Stimulated activated CD8-positive, alpha-beta memory T cell treated with anti-CD3 and anti-CD28 coated beads, Interleukin-15, amount 100 ng/mL, for 48 hours (primary cell): ENCODE results near the gene ADGRB2.

Experiments used
- DNase-seq, 2 donors: peaks; one replicate each; pipeline ENCODE4 v3.0.0-alpha.2; 2020; ENCODE audit warnings: low read depth in 2 of 2

ADGRB2 gene

DNA sequence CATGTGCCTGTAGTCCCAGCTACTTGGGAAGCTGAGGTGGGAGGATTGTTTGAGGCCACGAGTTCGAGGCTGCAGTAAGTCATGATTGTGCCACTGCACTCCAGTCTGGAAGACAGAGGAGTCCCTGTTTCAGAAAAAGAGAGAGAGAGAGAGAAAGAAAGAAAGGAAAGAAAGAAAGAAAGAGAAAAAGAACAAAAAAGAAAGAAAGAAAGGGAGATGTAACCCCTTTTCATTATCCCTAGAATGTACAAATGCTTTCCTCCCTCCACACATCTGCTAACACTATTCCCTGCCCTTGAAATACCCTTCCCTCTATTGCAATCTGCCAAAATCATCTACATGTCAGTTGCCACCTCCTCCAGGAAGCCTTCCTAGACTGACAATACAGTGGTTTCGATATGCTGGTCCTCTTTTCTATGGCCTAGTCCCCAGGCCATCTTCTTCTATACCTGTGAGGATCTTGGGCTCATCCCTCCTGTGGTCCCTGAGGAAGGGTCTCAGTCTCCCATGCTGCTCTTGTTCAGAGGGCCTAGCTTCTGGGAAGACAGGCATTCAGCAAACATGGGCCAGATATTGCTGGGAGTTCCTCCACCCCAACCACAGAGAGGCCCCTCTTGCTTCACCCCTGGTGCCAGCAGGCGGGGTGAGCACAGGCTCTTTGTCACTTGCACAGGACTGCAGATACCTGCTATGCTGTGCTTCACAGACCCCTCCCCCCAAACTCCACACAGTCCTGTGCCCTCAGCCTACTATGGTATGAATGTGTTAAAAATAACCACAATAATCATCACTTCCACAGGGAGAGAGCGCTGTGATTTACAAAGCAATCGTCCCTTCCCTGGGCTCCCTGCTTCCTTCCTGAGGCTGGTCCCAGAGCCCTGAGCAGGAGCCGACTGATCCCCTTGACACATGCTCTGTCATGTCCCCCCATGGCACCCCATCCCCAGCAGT is 14.1 kb downstream of the ADGRB2 start:
- no peak for DNase-seq

DNA sequence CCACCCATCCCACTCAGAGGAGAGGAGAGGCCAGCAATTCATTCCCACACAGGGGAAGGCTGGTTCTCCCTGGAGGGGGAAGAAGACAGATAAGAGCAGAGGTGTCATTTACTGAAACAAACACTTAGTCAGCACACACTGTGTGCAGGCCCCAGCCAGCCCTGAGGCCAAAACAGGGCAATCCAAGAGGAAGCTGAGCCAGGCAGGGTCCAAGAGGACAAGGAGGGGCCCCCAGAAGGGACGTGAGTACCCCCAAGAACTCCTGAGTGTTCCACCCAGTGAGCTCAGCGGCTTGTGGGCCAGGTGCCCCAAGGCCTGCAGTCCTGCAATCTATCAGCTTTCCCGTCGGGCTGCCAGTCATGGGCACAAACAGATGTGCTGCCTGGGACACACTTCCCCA is 15.8 kb downstream of the ADGRB2 start:
- DNase-seq = no peak

DNA sequence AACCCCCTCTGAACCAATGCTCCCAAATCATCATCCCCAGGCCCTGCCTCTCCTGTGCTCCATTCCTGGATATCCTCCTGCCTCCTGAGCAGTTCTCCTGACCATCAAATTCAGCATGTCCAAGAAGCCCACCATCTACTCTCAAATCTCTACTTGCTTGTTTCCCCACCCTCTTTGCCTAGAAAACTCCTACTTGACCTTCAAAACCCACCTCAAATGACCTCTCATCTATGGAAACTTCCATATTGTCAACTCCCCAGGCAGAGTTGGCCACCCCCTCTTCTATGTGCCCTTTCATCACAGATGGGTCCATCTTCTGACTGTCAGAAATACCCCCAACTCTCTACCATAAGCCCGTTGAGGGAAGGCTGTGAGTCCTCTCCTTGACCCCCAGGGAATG is 16.8 kb downstream of the ADGRB2 start:
- DNase-seq = no peak

DNA sequence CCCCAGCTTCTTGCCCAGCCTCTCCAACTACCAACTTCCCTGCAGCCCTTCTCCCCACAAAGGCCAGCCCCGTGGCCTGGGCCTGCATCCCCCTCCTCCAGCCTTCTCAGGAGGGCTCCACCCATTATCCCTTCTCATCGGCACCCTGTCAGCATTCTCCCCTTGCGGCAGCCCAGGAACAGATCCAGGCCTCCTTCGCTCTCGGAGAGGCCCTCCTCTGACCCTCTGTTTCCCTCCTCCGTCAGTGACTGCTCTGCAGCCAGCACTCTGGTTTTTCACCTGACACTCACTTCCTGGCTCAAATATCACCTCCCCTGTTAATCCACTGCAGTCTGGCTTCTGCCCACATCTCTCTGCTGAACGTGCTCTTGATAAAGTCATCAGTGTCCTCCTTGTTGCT is 17.5 kb downstream of the ADGRB2 start:
- no peak for DNase-seq

DNA sequence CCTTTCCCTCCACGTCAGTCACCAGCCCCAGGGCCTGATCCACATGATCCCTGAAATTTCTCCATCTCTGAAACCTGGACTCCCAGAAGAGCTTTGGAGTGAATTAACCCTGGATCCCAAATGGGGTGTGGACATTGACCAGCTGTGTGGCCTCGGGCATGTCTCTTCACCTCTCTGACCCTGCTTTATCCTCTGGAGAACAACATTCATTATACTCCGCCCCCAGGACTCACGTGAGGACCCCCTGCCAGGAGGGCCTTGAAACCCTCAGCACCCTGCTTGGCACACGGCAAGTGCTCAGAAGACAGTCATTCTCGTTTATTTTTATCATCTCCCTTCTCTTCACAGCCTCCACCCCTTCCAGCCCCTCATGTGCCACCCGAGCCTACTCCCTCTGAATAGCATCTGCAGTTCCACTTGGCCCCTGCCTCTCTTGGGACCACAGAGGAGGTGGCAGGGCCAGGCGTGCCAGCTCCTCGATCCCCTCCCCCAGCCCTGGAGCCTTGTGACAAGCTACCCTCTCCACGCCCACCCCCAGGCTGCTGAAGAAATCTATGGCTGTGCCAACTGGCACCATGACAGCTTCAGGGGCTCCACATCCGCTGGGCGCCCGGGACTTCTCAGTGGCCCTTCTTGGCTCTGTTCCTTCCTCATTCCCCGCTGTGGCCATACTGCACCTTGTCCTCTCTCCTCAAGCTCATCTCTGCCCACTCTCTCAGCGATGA is 18.0 kb downstream of the ADGRB2 start:
- DNase-seq = no peak

DNA sequence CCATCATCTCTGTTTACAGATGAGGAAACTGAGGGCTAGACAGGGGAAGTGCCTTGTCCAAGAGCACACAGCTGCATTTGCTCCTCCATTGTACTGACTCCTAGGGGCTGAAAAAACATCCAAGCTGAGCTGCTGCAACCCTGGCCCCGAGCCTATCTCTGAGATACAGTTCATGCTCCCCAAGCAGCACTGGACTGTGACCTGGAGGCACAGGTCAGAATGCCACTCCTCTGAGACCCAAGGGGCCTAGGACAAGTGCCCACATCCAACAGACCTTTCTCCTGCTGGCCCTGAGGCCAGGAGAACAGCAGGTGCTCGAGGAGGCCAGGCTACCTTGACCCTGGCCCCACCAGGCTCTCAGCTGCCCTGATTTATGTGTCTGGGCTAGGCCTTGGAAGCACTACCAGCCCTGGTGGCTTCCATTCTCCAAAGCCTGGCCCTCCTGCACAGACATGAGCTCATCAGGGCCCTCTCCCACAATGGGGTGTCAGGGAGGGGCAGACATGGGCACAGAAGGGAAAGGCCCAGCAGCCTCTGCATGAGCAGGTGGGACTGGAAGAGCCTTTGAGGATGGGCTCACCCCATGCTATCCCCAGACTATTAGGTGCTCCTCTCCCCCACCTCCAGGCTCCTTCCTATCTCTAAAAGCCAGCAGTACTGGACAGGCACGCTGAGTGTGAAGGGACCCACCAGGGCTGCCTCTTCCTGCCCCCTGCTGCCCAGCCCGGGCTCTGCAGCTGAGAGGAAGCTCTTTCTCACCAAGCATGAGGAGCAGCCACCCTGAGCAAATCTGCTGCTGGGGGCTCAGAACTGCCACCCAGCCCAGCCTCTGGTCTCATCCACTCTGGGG is 18.8 kb downstream of the ADGRB2 start:
- DNase-seq = peak in 1 of 2 donors; percentile 36

DNA sequence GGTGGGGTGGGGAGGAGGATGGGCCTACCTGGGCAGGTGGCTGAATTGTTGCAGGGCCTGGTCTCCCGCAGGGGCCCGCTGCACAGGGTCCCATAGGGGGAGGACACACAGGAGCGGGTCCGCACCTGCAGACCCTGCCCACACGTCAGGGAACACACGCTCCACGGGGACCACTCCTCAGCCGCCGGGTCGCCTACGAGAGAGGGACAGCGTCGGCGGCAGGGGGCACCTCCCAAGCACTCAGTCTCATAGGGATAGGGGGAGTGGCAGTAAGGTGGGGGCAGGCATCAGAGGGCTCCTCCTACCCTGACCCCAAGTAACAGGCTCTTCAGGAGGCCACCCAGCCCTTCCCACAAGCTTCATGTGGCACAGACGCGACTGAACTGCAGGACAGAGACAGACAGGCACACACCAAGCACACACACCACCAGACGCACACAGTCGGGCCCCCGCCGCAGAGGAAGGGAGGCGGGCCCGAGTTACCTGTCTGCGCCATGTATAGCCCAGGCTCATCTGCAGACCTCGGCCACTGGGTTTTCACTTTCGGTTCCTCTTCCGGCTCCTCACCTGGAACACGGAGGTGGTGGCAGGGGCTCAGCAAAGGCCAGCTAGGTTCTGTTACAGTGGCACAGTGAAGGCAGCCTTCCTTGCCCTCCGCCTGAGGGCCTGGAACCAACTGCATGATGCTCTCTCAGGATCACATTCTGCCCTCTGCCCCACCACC is 19.8 kb downstream of the ADGRB2 start:
- no peak for DNase-seq

DNA sequence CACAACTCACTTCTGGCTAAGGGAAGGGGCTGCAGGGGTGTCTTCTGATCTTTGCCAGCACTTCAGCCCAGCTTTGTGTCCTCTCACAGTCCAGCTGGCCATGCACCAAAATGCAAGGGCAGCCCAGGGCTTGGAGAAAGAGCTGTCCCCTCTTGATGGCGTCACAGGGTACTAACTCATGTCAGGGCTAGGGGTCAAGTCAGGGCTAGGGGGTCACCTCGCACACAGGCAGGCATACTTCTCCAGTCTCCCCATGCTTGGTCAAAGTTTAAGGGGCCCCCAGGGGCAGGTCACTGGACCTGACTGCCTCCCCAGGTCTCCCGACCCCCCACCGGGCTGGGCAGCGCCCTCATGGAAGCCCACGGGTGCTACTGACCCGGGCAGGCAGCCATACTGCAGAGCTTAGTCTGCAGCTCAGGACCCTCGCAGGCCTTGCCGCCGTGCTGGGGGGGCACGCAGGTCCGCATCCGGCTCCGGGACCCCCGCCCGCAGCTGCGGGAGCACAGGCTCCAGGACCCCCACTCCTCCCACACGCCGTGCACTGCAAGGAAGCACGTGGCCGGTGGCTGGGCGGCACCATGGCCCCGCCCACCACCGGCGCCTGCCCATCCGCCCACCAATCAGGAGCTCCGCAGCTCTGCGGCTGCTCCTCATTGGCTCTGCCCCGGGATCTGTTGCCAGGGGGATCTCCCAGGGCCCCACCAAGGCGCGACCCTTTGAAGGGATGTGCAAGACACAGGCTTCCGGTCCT is 21.5 kb downstream of the ADGRB2 start:
- no peak for DNase-seq

DNA sequence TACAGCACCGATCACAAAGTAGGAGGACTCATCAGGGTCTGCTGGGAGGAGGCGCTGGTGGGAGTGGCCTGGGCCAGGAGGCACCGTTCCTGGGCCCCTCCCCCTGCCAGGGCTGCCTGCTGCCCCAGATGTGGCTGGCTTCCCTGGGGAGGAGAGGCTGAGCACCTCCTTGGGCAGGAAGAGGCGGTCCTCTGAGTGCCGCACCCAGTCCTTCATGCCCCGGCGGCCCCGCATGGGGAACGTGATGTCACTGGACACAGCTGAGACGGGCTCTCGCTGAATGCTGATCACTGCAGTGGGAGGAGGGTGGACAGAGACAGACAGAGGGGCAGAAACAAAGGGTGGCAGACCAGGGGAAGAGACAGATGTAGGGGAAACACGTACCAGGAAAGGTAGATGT is 24.8 kb downstream of the ADGRB2 start:
- no peak for DNase-seq

DNA sequence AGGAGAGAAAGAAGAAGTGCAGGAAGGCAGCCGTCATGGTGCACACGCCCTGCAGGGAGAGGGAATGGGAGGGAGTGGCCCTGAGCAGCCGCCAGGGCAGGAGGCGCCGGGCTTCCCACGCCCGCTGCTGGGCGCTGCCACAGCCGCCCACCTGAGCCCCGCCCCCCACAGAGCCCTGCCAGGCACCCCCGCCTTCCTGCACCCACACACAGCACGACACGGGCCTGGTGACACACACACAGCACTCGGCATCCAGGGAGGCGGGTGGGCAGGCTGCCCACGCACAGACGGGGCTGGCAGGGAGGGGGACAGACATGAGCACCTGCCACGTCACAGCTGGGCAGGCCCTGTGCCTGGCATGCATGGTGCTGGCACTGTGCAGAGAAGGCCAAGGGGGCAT is 27.5 kb downstream of the ADGRB2 start:
- no peak for DNase-seq

DNA sequence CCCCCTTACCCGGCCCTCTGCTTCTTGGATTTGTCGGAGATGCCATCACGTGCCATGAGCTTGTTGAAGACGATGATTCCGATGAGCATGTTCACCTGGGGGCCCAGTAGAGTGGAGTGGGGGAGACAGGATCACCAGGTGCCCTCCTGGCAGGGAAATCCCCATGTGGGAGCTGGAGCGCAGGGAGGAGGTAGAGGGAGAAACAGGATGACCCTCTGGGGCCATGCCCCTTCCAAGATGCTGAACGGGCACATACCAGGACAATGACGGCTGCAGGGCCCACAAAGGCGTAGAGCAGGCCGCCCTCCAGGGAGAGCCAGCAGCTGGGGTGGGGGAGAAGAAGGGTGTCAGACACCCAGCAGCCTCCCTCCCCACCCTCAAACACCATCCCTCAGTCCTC is 28.6 kb downstream of the ADGRB2 start:
- DNase-seq = no peak

DNA sequence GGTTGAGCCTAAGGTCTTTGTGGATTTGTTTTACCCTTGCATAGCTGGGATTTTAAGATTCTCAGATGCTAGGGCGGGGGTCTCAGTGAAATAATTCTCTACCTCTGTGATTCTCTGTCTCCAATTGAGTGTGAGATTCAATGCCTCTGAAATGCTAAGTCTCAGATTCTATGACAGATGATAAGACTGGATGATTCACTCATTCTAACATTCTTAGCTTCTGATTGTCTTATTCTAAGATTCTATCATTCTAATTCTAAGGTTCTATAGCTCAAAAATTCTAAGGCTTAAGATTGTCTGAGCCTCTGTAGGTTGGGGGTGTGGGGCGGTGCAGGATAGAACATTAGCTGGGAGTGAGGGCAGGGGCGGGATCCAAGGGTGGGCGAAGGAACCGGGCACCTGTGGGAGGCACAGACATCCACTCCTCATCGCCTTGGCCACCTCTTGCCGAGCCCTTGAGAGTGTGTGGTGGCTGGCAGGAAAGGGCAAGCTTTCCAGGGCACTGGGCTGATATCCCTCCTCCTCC is 29.5 kb downstream of the ADGRB2 start:
- no peak for DNase-seq

DNA sequence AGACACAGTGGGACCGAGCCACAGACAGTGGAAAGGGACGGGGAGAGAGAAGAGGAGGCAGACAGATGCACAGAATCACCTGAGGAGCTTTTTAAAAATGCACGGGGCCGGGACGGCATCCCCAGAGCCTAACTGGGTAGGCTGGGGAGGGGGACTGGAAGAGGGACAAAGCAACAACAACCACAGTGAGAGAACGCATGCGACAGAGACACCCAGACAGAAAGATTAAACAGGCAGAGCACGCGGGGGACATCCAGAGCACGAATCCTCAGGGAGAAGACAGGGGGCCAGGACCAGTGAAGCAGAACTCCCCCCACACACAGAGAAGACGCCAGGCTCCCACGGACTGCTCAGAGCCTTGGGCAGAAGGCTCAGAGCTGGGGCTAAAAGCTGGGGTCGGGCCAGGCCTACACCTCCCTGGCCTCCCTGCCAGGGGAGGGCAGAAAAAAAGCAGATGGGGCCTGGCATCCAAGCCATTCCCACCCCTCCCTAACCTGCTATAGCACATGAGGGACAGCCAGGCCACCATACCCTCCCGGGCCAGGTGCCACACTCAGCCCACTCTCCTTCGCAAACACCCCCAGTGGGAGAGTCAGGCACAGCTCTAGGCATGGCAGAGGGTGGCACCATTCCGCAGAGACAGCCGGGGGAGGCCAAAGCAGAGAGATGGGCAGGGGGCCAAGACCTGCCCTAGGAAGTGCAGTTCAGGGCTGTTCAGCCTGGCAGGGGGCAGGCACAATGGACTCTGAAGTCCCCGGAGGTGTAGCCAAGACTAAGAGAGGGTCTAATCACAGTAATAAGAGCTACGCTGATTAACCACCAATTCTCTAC is 30.5 kb downstream of the ADGRB2 start:
- DNase-seq = no peak

DNA sequence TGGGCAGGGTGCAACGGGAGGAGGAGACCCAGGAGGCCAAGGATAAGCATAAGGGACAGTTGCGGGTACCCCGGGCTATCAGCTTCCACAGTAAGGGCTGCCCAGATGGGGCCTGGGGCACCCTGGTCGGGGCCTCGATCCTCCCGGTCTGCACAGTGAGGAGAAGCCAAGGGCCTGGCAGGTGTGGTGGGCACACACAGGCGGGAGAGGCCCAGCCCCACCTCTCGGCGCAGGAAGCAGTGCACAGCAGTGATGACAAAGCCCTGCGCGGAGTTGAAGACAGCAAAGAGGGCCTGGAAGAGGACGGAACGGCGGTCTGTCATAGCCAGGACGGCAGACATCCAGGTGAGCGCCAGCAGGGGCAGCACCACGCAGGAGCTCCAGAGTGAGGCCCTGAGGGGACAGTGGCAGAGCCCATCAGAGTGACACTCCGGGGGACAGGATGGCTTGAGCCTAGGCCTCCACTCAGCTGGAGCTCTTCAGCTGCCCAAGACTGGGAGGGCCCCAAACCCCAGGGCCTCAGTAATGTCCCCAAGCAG is 31.3 kb downstream of the ADGRB2 start:
- no peak for DNase-seq

DNA sequence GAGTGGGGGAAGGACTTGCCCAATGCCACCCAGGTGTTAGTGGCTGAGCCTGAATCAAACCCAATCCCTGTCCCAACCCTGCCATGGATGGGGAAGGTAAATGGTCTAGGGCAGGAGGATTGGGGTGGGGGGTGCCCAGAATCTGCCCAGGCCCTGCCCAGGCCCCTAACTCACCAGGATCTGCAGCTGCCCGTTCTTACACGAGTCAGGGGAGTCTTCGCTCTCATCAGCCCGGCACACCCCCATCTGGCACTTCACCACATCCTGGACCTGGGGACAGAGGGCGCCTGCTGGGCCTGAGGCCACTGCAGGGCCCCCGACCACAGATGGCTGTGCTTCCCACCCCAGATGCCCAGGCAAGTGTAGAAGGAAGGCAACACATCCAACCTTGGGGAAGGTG is 31.8 kb downstream of the ADGRB2 start:
- DNase-seq = no peak

DNA sequence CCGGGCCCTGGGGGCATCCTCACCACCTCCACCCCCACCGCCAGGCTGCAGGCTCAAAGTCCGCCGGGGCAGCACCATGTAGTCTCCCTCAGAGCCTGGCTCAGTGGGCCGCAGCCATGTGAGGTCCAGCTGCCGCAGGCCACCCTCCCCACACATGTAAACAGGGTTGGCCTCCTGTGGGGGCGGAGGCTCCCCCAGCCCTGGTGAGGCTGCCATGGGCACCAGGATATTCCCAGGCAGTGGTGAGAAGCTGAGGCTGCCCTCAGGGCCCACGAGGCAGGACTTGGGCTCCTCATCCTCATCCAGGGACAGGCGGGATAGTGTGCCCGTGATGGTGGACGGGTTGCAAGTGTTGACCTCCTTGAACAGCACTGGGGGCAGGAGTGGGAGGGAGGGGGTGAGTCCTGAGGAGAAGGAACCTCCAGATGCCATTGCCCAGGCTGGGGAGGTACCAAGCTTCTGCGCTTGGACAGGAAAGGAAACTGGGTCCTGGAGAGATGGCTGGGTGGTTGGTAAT is 33.0 kb downstream of the ADGRB2 start:
- DNase-seq = no peak

DNA sequence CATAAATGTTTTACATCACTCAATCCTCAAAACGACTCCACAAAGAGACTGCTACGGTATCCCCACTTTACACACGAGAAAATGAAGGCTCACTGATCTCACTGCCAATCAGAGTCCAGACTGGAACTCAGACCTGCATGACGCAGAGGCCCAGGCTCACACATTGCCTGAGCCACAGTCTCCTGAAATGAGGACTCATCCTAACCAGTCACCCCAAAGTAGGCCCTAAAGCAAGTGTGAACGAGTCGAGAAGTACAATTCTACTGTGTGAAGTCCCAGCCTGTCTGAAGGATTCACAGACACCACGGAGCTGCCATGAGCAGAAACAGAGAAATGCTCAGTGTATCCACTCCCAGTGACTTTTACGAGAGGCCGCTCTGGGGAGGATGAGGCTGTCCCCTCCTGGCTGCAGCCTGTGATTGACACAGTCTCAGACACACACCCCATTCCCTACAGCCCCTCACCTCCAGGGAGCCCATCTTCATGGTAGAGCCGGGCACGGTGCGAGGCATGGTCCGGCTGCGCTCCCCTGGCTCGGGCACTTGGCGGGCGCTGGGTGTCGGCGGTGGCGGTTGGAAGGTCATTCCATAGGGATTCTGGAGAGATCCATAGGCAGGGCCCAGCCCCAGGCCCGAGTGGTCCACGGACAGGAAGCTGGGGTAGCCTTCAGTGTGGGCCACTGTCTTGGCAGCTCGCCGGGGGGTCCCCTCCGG is 33.6 kb downstream of the ADGRB2 start:
- no peak for DNase-seq

DNA sequence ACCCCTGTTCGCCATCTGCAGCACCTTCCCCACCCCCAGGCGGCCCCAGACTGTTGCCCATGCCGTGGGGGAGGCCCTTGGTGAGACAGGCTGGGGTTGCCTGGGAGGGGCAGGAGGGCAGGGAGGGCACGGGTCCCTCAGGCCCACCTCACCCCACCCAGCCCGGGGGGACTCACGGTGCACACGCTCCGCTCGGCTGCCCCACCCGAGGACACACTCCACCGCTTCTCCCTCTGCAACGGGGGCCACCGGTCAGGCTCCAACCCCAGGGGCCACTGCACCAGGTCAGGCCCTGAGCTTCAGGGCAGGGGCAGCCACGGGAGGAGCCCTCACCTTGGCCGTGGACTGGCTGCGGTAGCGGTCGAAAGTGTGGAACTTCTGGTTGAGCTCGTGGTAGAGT is 36.3 kb downstream of the ADGRB2 start:
- no peak for DNase-seq
